Measurements from ENCODE around the gene SELE. TPM values are rescaled to one million over a fixed set of nuclear protein-coding genes. Genes with fewer than 3 reads are reported as not detected.

Gene SELE
- not detected in 2 replicates for total RNA-seq (2021; fragmentation: NEBNext Ultra II Directional; extraction: Animal tissue kit (Norgen Biotek cat#: 25700))
- not detected in 2 replicates for polyA plus RNA-seq (2011; rRNA removed)
- polyA plus RNA-seq (2011; cell fraction: cytosol; rRNA removed) = not detected
- polyA plus RNA-seq (2011; cell fraction: nucleus; rRNA removed) = not detected
- not detected in 4 replicates for polyA plus RNA-seq (2012, experiment 1 of 2)
- not detected for polyA plus RNA-seq (2012, experiment 2 of 2)
- not detected for polyA plus RNA-seq (2013, experiment 1 of 2)
- polyA plus RNA-seq (2013, experiment 2 of 2) = not detected
- not detected in 2 replicates for polyA minus RNA-seq (2011; rRNA and poly(A)+ RNA removed)
- polyA minus RNA-seq (2011; cell fraction: cytosol; rRNA and poly(A)+ RNA removed) = not detected
- not detected for polyA minus RNA-seq (2011; cell fraction: nucleus; rRNA and poly(A)+ RNA removed)
- long read RNA-seq, experiment 1 = 0 reads
- long read RNA-seq, experiment 2 = 0 reads

GRCh38 chr1:169733924-169734323 lies at the start of gene SELE:
TSS of gene SELE (minus strand) at chr1:169734079. CDS start at chr1:169733612, 467 bp downstream.
- H2BK12ac ChIP-seq (ENCODE audit: low read depth, low read length) = no peak within 1 kb of the TSS
- H3K23me2 ChIP-seq (ENCODE audit: low read depth, low read length) = no peaks in the 10 kb centered on the region
- H3K4me1 ChIP-seq (replicated peaks in 1 of 4; ENCODE audit: control insufficient read depth in 3 of 4, insufficient read depth in 4 of 4, low read length in 3 of 4) = peaks cover 0 to 2% (median 0%) of the 10 kb centered on the region in 4 experiments; a peak in 2 of 7 replicates
- no peak within 1 kb of the TSS for H2BK120ac ChIP-seq (replicated peaks; ENCODE audit: low read depth, low read length)
- no peak within 1 kb of the TSS for H4K8ac ChIP-seq (ENCODE audit: extremely low read depth, insufficient read depth, low read length)
- no peaks in the 10 kb centered on the region for H3K27me3 ChIP-seq (replicated peaks in 1 of 4; ENCODE audit: control insufficient read depth in 3 of 4, extremely low read depth in 1 of 4, insufficient read depth in 3 of 4, low read length in 3 of 4)
- ChIA-PET POLR2A (ENCODE audit: partially characterized antibody) (no interaction called here), CTCF (ENCODE audit: partially characterized antibody) (interaction anchor here (1.2 to 2.4 kb wide), 2 partner anchors 22 to 76 kb away, joined by 5 to 6 read pairs; no protein-coding TSS in a partner anchor)
- no peak within 1 kb of the TSS for H3K18ac ChIP-seq (ENCODE audit: extremely low read depth, low read length)
- H4K5ac ChIP-seq (ENCODE audit: insufficient read length, low read depth, low read length) = no peak within 1 kb of the TSS
- H3K9ac ChIP-seq (replicated peaks in 1 of 4; ENCODE audit: extremely low read depth in 1 of 4, low read depth in 3 of 4, low read length in 3 of 4) = no peak within 1 kb of the TSS
- no peak within 1 kb of the TSS for H2AK5ac ChIP-seq (ENCODE audit: low read depth, low read length)
- no peak within 1 kb of the TSS for H2AFZ ChIP-seq (ENCODE audit: low read length)
- no peaks in the 10 kb centered on the region for H3K9me3 ChIP-seq (ENCODE audit: insufficient read depth in 2 of 2, low read depth in 1 of 2, low read length in 1 of 2)
- no peaks in the 10 kb centered on the region for H4K20me1 ChIP-seq (replicated peaks in 1 of 2; ENCODE audit: control insufficient read depth in 1 of 2, insufficient read depth in 2 of 2, low read length in 2 of 2)
- WGBS, 2 experiments (ENCODE audit: extremely low coverage in 1 of 2, insufficient coverage in 1 of 2, insufficient read length in 1 of 2, insufficient replicate concordance in 2 of 2, low coverage in 1 of 2, low lambda C conversion rate in 2 of 2, missing lambda C conversion rate in 1 of 2) = 92% methylated on average over 7 of the region's 7 CpGs; no CpG with 5 or more reads in 1 of the 2 experiments
- no peak within 1 kb of the TSS for H2BK5ac ChIP-seq (ENCODE audit: low read depth, low read length)
- H3K36me3 ChIP-seq (ENCODE audit: control insufficient read depth in 2 of 4, insufficient read depth in 4 of 4, low read length in 3 of 4) = no peaks in the 10 kb centered on the region
- no peak within 1 kb of the TSS for H3K56ac ChIP-seq (replicated peaks; ENCODE audit: insufficient read length, low read depth, low read length)
- H3K79me1 ChIP-seq (ENCODE audit: low read depth, low read length) = no peaks in the 10 kb centered on the region
- H4K91ac ChIP-seq (replicated peaks; ENCODE audit: insufficient read length, low read length) = no peak within 1 kb of the TSS
- no peak within 1 kb of the TSS for H2BK20ac ChIP-seq (ENCODE audit: low read length)
- no peak within 1 kb of the TSS for H3K4me2 ChIP-seq (ENCODE audit: insufficient read depth in 1 of 2, low read depth in 2 of 2, low read length in 2 of 2)
- no peak for TF ChIP-seq CEBPB (IDR thresholded peaks at IDR 0.05; ENCODE audit: low read depth, low read length)
- no peak for TF ChIP-seq BACH1 (IDR thresholded peaks at IDR 0.05; ENCODE audit: low read length)
- H3K4ac ChIP-seq (replicated peaks; ENCODE audit: insufficient read length, low read depth, low read length) = no peak within 1 kb of the TSS
- H2BK15ac ChIP-seq (ENCODE audit: low read length) = no peak within 1 kb of the TSS
- FAIRE-seq (no peak), DNase-seq (ENCODE audit: low read depth in 1 of 2, low spot score in 2 of 2) (no peak)
- no peak within 1 kb of the TSS for H3K27ac ChIP-seq (ENCODE audit: low read depth, low read length)
- no peak within 1 kb of the TSS for H3K23ac ChIP-seq (ENCODE audit: insufficient read length)
- no peak within 1 kb of the TSS for H3K14ac ChIP-seq (ENCODE audit: insufficient read length)
- no peaks in the 10 kb centered on the region for H3K79me2 ChIP-seq (ENCODE audit: control insufficient read depth in 1 of 2, insufficient read depth in 2 of 2, low read length in 2 of 2)
- H3K4me3 ChIP-seq (ENCODE audit: extremely low read depth in 1 of 4, insufficient read depth in 2 of 4, low read depth in 3 of 4, low read length in 4 of 4) = no peak within 1 kb of the TSS
